Lung (tissue), 12 donors: Measurements from ENCODE around the gene PRSS27. TPM values are rescaled to one million over a fixed set of nuclear protein-coding genes. Genes with fewer than 3 reads are reported as not detected.

ENCODE experiments used
- ATAC-seq: fragments of 200-7000 bp; cut with Tn5 transposase; one replicate; pipeline ENCODE4 v1.9.1; 2020; ENCODE audit warnings: moderate number of reproducible peaks; ENCODE audit not compliant: insufficient read depth, low FRiP score
- DNase-seq, 3 donors: peaks; one replicate each; pipeline ENCODE4 v3.0.0-alpha.2; 2013 to 2017
- H3K27ac ChIP-seq, 2 donors: one replicate each; pipeline ENCODE4 v1.5.1; 2013; ENCODE audit warnings: mild to moderate bottlenecking in 2 of 2, moderate library complexity in 2 of 2, control low read depth in 1 of 2, inconsistent platforms in 1 of 2, low read depth in 1 of 2, low read length in 1 of 2
- H3K27me3 ChIP-seq, 3 donors: one replicate each; pipeline ENCODE4 v1.5.1; 2013; ENCODE audit warnings: low read length in 2 of 3; ENCODE audit not compliant: control insufficient read depth in 3 of 3, insufficient read depth in 3 of 3
- H3K36me3 ChIP-seq, 4 donors: one replicate each; pipeline ENCODE4 v1.5.1; 2013; ENCODE audit warnings: low read length in 4 of 4, mild to moderate bottlenecking in 1 of 4, moderate library complexity in 1 of 4; ENCODE audit not compliant: control insufficient read depth in 4 of 4, insufficient read depth in 4 of 4
- H3K4me1 ChIP-seq, 5 donors: one replicate each; pipeline ENCODE4 v1.5.1; 2013; ENCODE audit warnings: low read length in 5 of 5, mild to moderate bottlenecking in 2 of 5, moderate library complexity in 1 of 5; ENCODE audit not compliant: control insufficient read depth in 5 of 5, insufficient read depth in 5 of 5
- H3K4me3 ChIP-seq: one replicate; pipeline ENCODE4 v1.5.1; 2013; ENCODE audit warnings: mild to moderate bottlenecking, control low read depth, moderate library complexity
- H3K9ac ChIP-seq, 2 donors: one replicate each; pipeline ENCODE4 v1.5.1; 2013; ENCODE audit warnings: low read length in 2 of 2, control low read depth in 1 of 2; ENCODE audit not compliant: insufficient read depth in 1 of 2
- H3K9me3 ChIP-seq, 4 donors: one replicate each; pipeline ENCODE4 v1.5.1; 2013; ENCODE audit warnings: low read length in 3 of 4, mild to moderate bottlenecking in 1 of 4, moderate library complexity in 1 of 4; ENCODE audit not compliant: control insufficient read depth in 4 of 4, insufficient read depth in 3 of 4
- CTCF ChIP-seq: IDR thresholded peaks from 2 replicates; pipeline ENCODE4 v1.5.1; 2012; ENCODE audit warnings: mild to moderate bottlenecking; ENCODE audit errors: control extremely low read depth, extremely low read depth
- WGBS, 2 donors: extraction: QIAGEN DNeasy Blood & Tissue Kit; methylation state at CpG; one replicate each; pipeline ENCODE4 v1.1.7; 2013; 5-methylcytosine and 5-hydroxymethylcytosine counted together
- polyA plus RNA-seq, 2 donors: library from polyadenylated mRNA; stranded (reverse); fragments of 200-250 nt; gene quantifications; one replicate each; pipeline ENCODE4 v1.2.1, GENCODE V29; 2013
- total RNA-seq, 2 donors: library from RNA; depleted of rRNA in 1 of 2; stranded (reverse); fragments of >200 nt in 1 of 2; gene quantifications; one replicate each; pipeline ENCODE4 v1.2.1, GENCODE V29; 2014 to 2021
- donor health status: control.
- donor health status: control.
- donor health status: Bipolar disorder and iron deficiency.
- donor health status: healthy.
- donor health status: DM: yes; HTN: yes; CAD: no.

Gene PRSS27
- total and polyA plus RNA-seq, 4 donors = 1.1 to 2.5 (median 2.1) TPM

- Histone ChIP-seq H3K27ac (no peak overlapping the region), H3K4me1 (no peaks in the 10 kb centered on the region), H3K36me3 (peaks cover 7 to 83% (median 10%) of the 10 kb centered on the region in 4 donors), H3K9ac (no peak overlapping the region), H3K9me3 (no peaks in the 10 kb centered on the region), H3K27me3 (no peaks in the 10 kb centered on the region), H3K4me3 (no peak overlapping the region)
- WGBS, 2 donors = 92 to 93% methylated on average over 29 of the region's 29 CpGs
- no peak for TF ChIP-seq CTCF
- DNase-seq (no peak), ATAC-seq (no peak)
Observed at GRCh38 chr16:2701713-2702437, 18.1 kb downstream of the PRSS27 start.

DNA sequence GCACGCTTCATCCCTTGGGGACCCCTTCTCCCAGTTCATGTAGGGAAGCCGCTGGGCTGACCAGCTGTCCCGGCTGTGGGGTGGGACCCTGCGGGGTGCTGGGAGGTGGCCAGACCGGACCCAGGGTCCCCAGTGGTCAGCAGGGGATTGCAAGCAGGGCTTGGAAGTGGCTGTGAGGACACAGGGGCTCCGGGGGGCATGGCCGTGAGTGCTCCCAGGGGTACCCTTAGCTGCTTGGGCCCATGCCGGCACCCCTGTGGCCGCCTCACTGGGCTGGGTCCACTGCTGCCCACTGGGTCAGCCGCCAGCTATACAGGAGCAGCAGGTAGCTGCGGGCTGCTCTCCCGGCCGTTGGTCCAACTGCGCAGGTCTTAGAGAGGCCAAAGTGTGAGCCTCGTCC is 18.8 kb downstream of the PRSS27 start:
- 96% methylated on average over 15 of the region's 15 CpGs for WGBS, 2 donors
- TF ChIP-seq CTCF = no peak
- Histone ChIP-seq H3K4me1 (no peaks in the 10 kb centered on the region), H3K27ac (no peak overlapping the region), H3K4me3 (no peak overlapping the region), H3K9ac (no peak overlapping the region), H3K27me3 (no peaks in the 10 kb centered on the region), H3K36me3 (peaks cover 7 to 85% (median 10%) of the 10 kb centered on the region in 4 donors), H3K9me3 (no peaks in the 10 kb centered on the region)
- DNase-seq (no peak), ATAC-seq (no peak)

GRCh38 chr16:2700786-2701185 is 19.2 kb downstream of the PRSS27 start:
- DNase-seq (no peak), ATAC-seq (no peak)
- H3K27ac ChIP-seq = no peak overlapping the region
- TF ChIP-seq CTCF = no peak
- H3K9me3 ChIP-seq = no peaks in the 10 kb centered on the region
- H3K9ac ChIP-seq = no peak overlapping the region
- peaks cover 7 to 80% (median 10%) of the 10 kb centered on the region in 4 donors for H3K36me3 ChIP-seq
- H3K4me1 ChIP-seq = no peaks in the 10 kb centered on the region
- no peak overlapping the region for H3K4me3 ChIP-seq
- H3K27me3 ChIP-seq = no peaks in the 10 kb centered on the region
- WGBS, 2 donors = 84 to 93% methylated on average over 13 of the region's 13 CpGs
